SK-MEL-5 (cell line): Measurements from ENCODE around the gene CCDC184. TPM values are rescaled to one million over a fixed set of nuclear protein-coding genes. Genes with fewer than 3 reads are reported as not detected.

Experiments used
- DNase-seq: peaks from one replicate; pipeline ENCODE4 v3.0.0-alpha.2; 2016; ENCODE audit warnings: low read depth, low spot score
- in situ Hi-C: cut with HindIII; loops from 2 replicates; pipeline ENCODE4 v1.10.0; 2016; ENCODE audit warnings: low sequenced_read_pairs, high pct_unique_total_duplicates, low pct_unique_long_range_greater_than_20kb
- total RNA-seq: library from RNA; depleted of rRNA; stranded (reverse); fragments of >200 nt; shearing (Covaris generic); gene quantifications from 2 replicates; pipeline ENCODE4 v1.2.3, GENCODE V29; 2014

The CCDC184 gene
- total RNA-seq, 1 experiment from 2014 or later: 0.05 TPM

DNA sequence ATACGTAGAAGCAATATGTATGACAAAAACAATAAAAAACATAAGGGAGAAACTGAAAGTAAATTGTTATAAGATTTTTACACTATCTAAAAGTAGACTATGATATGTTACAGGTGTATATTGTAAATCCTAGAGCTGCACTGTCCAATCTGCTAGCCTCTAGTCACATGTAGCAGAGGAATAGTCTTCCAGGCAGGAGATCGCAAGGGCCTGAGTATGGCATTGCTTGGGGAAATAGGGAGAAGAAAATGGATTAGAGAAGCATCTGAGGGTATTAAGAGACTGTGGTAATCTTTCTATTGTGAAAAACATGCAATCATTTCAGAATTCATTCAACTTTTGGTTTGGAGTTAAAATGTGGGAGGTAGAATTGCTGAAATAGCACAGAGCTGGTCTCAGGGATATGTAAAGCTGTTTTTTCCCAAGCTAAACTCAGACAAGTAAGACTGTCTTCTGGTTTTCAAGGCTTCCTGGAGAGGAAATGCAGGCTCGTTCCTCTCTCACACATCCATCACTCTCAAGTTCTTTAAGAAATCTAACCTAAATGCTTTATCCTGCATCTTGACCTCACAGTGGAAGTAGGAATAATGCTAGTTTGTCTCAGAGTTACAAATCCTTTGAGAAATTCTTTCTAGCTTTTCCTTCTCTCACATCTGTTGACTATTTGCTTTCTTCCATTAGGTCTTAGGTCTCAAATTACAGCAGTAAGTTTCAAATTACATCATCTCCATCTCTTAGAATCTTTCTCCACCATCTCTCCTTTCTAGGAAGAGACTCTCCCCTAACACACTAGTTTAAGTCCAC is 7.6 kb upstream of the CCDC184 start:
- no peak for DNase-seq
- in situ Hi-C loops: no loop called here

DNA sequence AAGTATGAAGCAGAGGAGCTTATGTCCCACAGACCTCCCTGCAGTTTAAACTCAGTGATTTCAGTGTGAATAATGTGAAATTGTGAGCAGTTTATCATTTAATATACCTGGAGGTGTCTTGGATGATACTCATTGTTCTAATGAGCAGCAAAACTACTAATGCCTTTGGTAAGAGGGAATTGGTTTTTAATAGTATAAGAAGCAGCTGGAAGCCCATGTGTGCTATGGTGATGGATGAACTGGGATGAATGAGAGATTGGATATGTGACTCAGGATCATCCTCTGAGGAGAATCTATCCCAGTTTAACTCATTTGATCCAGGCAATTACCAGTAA is 7.1 kb upstream of the CCDC184 start:
- no peak for DNase-seq
- in situ Hi-C loops: no loop called here

GRCh38 chr12:48177982-48178381 is 5.5 kb upstream of the CCDC184 start:
- in situ Hi-C loops: no loop called here
- DNase-seq: no peak

DNA sequence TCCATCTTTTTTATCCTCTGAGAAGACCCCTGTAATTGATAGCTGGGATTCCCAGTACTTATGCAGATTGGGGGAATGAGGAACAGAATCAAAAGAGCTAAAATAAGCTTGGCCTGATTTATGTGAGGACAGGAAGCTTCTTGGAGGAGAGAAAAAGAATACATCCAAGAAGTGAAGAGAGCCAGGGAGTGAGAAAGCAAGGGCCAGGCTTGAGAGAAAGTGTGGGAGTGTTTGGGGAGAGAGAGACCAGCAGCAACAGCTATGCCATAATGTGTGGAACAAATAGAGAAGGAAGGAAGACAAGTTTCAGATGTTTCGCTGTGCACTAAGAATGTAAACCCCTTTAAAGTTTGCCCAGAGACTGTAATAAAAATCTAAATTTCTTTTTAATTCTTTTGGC is 4.0 kb upstream of the CCDC184 start:
- in situ Hi-C loops: no loop called here
- no peak for DNase-seq

GRCh38 chr12:48180424-48180823 is 3.0 kb upstream of the CCDC184 start:
- in situ Hi-C loops: no loop called here
- no peak for DNase-seq

- in situ Hi-C loops: no loop called here
- no peak for DNase-seq
Observed at GRCh38 chr12:48180857-48181495, 2.5 kb upstream of the CCDC184 start.

DNA sequence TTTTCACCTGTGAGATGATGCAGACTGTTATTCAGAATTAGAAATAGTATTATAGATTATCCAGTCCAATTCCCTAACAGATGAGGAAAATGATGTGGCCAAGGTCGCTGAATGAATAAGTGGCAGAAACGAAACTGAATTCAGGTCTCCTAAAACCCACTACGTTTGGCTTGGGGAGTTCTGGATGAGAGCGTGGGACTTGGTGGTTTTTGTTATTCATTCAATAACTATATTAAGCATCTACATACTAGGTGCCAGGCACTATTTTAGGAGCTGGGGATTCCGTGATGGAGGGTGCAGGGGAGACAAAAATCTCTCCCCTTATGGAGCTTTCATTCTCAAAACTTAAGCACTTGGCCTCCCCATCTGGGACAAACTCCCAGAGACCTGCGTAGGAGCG is 813 bp upstream of the CCDC184 start:
- in situ Hi-C loops: no loop called here
- no peak for DNase-seq

DNA sequence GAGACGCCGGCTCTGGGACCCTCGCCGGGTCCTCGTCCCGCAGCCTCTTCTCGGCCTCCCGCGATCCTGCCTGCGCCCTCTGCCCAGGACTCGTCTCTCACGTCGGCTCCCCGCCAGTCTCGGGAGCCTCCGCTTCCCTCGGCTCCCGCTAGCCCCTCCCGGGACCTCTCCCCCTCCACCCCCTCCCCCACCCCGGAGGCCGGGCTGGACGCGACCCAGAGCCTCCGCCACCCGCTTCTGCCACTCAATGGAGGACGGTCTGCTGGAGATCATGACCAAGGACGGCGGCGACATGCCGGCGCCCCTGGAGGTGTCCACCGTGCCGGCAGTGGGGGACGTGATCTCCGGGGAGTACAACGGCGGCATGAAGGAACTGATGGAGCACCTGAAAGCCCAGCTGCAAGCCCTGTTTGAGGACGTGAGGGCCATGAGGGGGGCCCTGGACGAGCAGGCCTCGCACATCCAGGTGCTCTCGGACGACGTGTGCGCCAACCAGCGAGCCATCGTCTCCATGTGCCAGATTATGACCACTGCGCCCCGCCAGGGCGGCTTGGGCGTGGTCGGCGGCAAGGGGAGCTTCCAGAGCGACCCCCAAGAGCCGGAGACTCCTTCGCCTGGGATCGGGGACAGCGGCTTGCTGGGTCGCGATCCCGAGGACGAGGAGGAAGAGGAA is 568 bp downstream of the CCDC184 start:
- in situ Hi-C loops: no loop called here
- DNase-seq: no peak

DNA sequence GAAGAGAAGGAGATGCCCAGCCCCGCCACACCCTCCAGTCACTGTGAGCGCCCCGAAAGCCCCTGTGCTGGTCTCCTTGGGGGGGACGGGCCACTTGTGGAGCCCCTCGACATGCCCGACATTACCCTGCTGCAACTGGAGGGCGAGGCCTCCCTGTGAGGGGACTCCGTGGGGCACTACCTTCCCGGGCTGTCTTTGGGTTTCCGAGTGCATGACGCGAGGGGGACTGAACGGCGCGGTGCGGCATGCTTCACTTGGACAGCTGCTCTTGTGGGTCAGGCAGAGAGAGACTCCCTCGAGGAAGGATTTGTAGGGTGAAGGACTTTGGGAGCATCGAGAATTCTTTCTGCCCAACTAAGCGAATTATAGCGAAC is 1.1 kb downstream of the CCDC184 start:
- in situ Hi-C loops: no loop called here
- DNase-seq: no peak

DNA sequence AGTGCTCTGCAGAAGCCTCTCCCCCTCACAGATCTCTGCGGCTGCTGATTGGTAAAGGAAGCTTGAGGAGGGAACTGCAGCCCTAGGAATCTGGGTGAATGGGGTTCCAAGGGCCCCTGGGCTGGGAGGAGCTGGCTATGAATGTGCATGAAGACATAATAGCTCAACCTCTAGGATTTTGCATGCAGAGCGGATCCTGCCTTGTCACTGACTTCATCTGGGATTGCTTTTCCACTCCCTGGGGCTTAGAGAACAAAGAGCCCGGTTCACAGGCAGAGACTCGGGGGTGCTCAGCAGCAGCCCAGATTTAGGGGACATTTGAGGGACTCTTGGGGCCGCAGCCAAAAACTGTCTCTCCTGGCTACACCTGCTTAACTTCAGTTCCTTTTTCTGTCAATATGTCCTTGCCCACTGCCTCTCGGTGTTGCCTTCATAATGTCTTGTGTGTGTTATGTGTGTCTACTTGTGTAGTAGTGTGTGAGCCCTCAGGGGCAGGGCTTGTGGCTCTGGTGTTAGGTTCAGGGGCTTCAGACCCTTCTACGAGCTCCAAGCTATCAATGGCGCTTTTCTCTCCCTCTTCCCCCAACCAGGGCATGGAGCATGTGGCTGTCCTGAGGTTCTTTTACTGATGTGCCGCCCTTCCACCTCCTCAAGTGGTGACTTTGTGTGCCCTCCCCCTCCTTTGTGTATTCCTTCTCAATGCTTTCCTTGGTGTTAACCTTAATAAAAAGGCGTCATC is 1.9 kb downstream of the CCDC184 start:
- DNase-seq: no peak

GRCh38 chr12:48187916-48188695 is 4.7 kb downstream of the CCDC184 start:
- DNase-seq: no peak
- in situ Hi-C loops: no loop called here

More for the DNA sequence above, 1.9 kb downstream of the CCDC184 start:
- in situ Hi-C loops: no loop called here

DNA sequence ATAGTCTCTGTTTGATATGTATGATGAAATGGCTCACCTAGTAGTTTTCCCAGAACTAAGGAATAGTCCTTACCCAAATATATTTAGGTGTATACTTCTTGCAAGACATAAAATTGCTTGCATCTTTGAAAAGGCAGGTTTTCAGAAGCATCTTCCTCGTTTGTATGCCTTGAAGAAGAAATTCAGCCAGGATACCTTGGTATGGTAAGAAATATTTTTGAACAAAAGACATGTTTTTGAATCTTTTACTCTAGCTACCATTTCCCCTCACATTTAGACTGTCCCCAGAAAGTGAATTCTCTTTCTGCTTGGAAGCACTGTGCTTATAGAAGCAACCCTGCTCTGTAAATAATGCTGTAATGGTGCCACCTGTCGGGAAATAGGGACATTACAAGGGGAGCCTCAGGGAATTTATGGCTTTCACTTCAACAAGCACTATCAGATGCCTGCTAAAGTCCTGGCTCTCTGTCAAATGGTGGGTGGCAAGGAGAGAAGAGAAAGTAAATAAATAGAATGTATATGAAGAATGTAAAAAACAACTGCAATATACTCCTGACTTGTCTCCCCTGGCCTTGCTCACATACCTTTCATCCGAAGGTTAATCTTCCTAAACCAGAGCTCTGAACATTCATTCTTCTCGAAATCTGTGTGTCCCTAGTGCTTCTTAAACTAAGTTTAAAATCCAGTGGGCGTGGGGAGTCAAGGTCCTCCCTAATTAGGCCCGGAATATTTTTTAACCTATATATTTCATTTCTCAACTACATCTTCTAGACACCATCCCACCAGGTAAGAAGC is 6.1 kb downstream of the CCDC184 start:
- in situ Hi-C loops: no loop called here
- DNase-seq: peak; percentile 87

DNA sequence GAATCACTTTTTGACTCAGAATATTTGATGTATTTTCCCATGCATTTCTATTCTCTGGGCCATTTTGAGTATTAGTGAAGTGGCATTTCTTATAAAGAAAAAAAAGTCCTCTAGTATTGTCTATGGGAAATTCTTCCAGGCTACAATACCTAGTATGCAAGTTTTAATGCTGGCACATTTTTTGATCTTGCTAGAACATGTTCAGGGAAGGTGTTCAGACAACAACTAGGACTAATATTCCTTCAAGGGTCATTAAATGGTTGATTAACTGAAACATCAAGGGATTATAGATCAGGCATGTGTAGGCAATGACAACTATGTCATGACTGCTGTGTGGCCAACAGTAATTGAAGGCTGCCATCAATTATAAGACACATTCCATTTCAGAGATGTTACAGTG is 7.7 kb downstream of the CCDC184 start:
- in situ Hi-C loops: no loop called here
- no peak for DNase-seq

- no peak for DNase-seq
- in situ Hi-C loops: no loop called here
Observed at GRCh38 chr12:48192861-48193260, 9.4 kb downstream of the CCDC184 start.

GRCh38 chr12:48193623-48194022 is 10.2 kb downstream of the CCDC184 start:
- no peak for DNase-seq
- in situ Hi-C loops: no loop called here

- in situ Hi-C loops: no loop called here
- DNase-seq: no peak
Observed at GRCh38 chr12:48194799-48195201, 11.4 kb downstream of the CCDC184 start.

DNA sequence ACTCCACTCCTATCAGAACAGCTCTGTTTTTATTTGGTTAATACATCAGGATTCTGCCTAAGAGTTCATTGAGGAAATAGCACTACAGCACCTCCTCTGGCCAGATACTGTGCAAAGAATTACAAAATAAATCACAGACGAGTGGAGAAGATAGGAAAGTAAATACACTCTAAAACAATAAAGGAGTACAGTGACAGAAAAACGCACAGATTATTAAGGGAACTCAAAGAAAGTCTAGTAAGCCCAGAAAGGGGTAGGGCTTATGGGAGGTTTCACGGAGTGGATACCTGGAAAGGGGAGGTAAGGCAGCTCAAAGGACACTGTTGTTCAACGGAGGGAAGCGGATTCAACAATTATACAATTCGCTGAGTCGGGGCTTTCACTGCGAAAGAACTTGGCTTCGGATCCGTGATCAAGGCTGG is 14.1 kb downstream of the CCDC184 start:
- peak; percentile 61 for DNase-seq
- in situ Hi-C loops: no loop called here
